ENCODE results near the gene PRC1. TPM values are rescaled to one million over a fixed set of nuclear protein-coding genes. Genes with fewer than 3 reads are reported as not detected.

The PRC1 gene
- total RNA-seq, 1 donor from 2014 or later = 284 TPM

DNA sequence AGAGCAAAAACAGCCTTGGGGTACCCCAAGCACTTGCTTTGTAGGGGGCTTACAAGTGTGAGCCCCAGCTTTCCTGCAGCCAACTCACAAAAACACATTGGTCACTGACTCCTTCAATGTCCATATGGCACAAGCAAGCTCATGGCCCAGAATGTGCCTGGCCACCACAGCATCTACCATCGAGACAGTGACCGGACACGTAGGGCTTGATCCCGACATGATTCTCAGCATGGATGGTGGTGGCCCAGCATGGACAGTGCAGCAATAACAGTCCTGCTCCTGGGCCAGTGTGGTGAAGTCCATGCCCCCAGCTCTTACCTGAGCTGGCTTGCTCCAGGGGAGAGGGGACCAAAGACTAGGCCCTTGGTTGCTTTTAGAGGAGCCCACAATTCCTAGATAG, 53.3 kb downstream of the PRC1 start:
- no peak overlapping the region for H3K9ac ChIP-seq
- no peak overlapping the region for H3K4me3 ChIP-seq
- peaks cover 4% of the 10 kb centered on the region for H3K4me1 ChIP-seq
- H3K27ac ChIP-seq = no peak overlapping the region
- Mint-ChIP-seq H3K4me1 (peaks cover 8% of the 10 kb centered on the region), H3K4me3 (no peak overlapping the region), H3K27me3 (ENCODE audit: insufficient read depth, low read depth) (peaks cover 5% of the 10 kb centered on the region), H3K27ac (no peak overlapping the region), H3K9me3 (no peaks in the 10 kb centered on the region), H3K36me3 (peaks cover 28% of the 10 kb centered on the region)
- H3K36me3 ChIP-seq = no peaks in the 10 kb centered on the region
- H4K20me1 ChIP-seq (ENCODE audit: low read depth) = peaks cover 6% of the 10 kb centered on the region
- no peak overlapping the region for H3K4me2 ChIP-seq
- H3K79me2 ChIP-seq (ENCODE audit: low read depth) = peaks cover 9% of the 10 kb centered on the region
- no peak overlapping the region for H2AFZ ChIP-seq (replicated peaks)
- no peaks in the 10 kb centered on the region for H3K27me3 ChIP-seq
- no peak for DNase-seq (ENCODE audit: low spot score)
- H3F3A ChIP-seq (ENCODE audit: low read depth) = no peaks in the 10 kb centered on the region
- TF ChIP-seq, protein P1, sequence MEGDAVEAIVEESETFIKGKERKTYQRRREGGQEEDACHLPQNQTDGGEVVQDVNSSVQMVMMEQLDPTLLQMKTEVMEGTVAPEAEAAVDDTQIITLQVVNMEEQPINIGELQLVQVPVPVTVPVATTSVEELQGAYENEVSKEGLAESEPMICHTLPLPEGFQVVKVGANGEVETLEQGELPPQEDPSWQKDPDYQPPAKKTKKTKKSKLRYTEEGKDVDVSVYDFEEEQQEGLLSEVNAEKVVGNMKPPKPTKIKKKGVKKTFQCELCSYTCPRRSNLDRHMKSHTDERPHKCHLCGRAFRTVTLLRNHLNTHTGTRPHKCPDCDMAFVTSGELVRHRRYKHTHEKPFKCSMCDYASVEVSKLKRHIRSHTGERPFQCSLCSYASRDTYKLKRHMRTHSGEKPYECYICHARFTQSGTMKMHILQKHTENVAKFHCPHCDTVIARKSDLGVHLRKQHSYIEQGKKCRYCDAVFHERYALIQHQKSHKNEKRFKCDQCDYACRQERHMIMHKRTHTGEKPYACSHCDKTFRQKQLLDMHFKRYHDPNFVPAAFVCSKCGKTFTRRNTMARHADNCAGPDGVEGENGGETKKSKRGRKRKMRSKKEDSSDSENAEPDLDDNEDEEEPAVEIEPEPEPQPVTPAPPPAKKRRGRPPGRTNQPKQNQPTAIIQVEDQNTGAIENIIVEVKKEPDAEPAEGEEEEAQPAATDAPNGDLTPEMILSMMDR (IDR thresholded peaks at IDR 0.05) = no peak
- no peak for TF ChIP-seq EZH2phosphoT487 (IDR thresholded peaks at IDR 0.05)
- TF ChIP-seq EZH2 (IDR thresholded peaks at IDR 0.05) = no peak
- no peaks in the 10 kb centered on the region for H3K9me3 ChIP-seq (ENCODE audit: low read depth)

DNA sequence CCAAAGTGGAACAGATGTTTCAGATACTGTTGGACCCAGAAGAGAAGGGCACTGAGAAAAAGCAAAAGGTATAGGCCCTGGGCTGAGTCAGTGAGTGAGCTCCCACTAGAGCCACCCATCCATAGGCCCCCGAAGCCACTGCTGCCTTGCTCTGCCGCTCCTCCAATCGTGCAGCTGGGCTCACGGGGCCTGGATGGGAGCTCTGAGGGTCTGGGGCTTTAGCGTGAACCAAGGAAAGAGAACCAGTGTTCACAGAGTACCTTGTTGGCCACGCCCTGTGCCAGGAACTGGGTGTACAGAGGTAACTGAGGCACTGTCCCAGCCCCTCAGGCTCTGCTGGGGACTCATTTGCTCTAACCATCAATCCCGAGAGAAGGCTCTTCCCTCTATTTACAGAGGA, 54.6 kb downstream of the PRC1 start:
- H3K4me1 Mint-ChIP-seq = peaks cover 12% of the 10 kb centered on the region

GRCh38 chr15:90938261-90938660, 56.1 kb downstream of the PRC1 start:
- TF ChIP-seq, protein P1 (IDR thresholded peaks at IDR 0.05) = no peak
- TF ChIP-seq EZH2 (IDR thresholded peaks at IDR 0.05) (no peak), EZH2phosphoT487 (IDR thresholded peaks at IDR 0.05) (no peak)
- peaks cover 10% of the 10 kb centered on the region for H4K20me1 ChIP-seq (ENCODE audit: low read depth)
- no peak overlapping the region for H3K4me3 ChIP-seq
- peaks cover 12% of the 10 kb centered on the region for H3K4me1 ChIP-seq
- peaks cover 16% of the 10 kb centered on the region for H3K79me2 ChIP-seq (ENCODE audit: low read depth)
- DNase-seq (ENCODE audit: low spot score) = no peak
- no peak overlapping the region for H3K27ac ChIP-seq
- H3K27ac Mint-ChIP-seq = no peak overlapping the region
- no peak overlapping the region for H3K4me2 ChIP-seq
- no peaks in the 10 kb centered on the region for H3K36me3 ChIP-seq
- peaks cover 20% of the 10 kb centered on the region for H3K36me3 Mint-ChIP-seq
- peaks cover 11% of the 10 kb centered on the region for H3K27me3 Mint-ChIP-seq (ENCODE audit: insufficient read depth, low read depth)
- H3K9me3 Mint-ChIP-seq = no peaks in the 10 kb centered on the region
- no peaks in the 10 kb centered on the region for H3K9me3 ChIP-seq (ENCODE audit: low read depth)
- peaks cover 12% of the 10 kb centered on the region for H3F3A ChIP-seq (ENCODE audit: low read depth)
- H3K4me3 Mint-ChIP-seq = no peak overlapping the region
- H2AFZ ChIP-seq (replicated peaks) = no peak overlapping the region
- peaks cover 7% of the 10 kb centered on the region for H3K27me3 ChIP-seq
- no peak overlapping the region for H3K9ac ChIP-seq
- peaks cover 17% of the 10 kb centered on the region for H3K4me1 Mint-ChIP-seq

More for the DNA sequence above, 54.6 kb downstream of the PRC1 start:
- Mint-ChIP-seq H3K27me3 (ENCODE audit: insufficient read depth, low read depth) (peaks cover 5% of the 10 kb centered on the region), H3K4me3 (no peak overlapping the region), H3K36me3 (peaks cover 23% of the 10 kb centered on the region), H3K27ac (no peak overlapping the region), H3K9me3 (no peaks in the 10 kb centered on the region)
- H3F3A ChIP-seq (ENCODE audit: low read depth) = peaks cover 2% of the 10 kb centered on the region
- H3K79me2 ChIP-seq (ENCODE audit: low read depth) = peaks cover 16% of the 10 kb centered on the region
- TF ChIP-seq EZH2phosphoT487 (IDR thresholded peaks at IDR 0.05) (no peak), EZH2 (IDR thresholded peaks at IDR 0.05) (no peak)
- TF ChIP-seq, protein P1 (IDR thresholded peaks at IDR 0.05) = no peak
- H3K27me3 ChIP-seq = no peaks in the 10 kb centered on the region
- H3K4me1 ChIP-seq = peaks cover 8% of the 10 kb centered on the region
- no peak for DNase-seq (ENCODE audit: low spot score)
- no peaks in the 10 kb centered on the region for H3K36me3 ChIP-seq
- H3K9me3 ChIP-seq (ENCODE audit: low read depth) = no peaks in the 10 kb centered on the region
- no peak overlapping the region for H3K4me2 ChIP-seq
- H2AFZ ChIP-seq (replicated peaks) = no peak overlapping the region
- H3K4me3 ChIP-seq = no peak overlapping the region
- no peak overlapping the region for H3K9ac ChIP-seq
- no peak overlapping the region for H3K27ac ChIP-seq
- peaks cover 7% of the 10 kb centered on the region for H4K20me1 ChIP-seq (ENCODE audit: low read depth)

Data from neural progenitor cell (in vitro differentiated cells).